WTC11 (cell line): ENCODE measurements around the gene DAG1. TPM values are rescaled to one million over a fixed set of nuclear protein-coding genes. Genes with fewer than 3 reads are reported as not detected.
A peak's percentile ranks its signal among the peaks of the same experiment; 100 is the strongest.

Experiments used
- ATAC-seq: fragments of 200-7000 bp; cut with Tn5 transposase; 2 replicates; pipeline ENCODE4 v1.10.0; 2021; ENCODE audit warnings: mild to moderate bottlenecking, moderate library complexity
- CTCF ChIA-PET: fragments of 300-600 bp; sonication (Branson Sonifier 250); formaldehyde crosslinking; loops from one replicate; lab custom pipeline; 2021; ENCODE audit warnings: antibody characterized with exemption; lab: Charles Lee
- POLR2A ChIA-PET: fragments of 350-600 bp; sonication (Branson Sonifier 250); formaldehyde crosslinking; loops from one replicate; lab custom pipeline; 2021; ENCODE audit warnings: antibody characterized with exemption; lab: Charles Lee
- DNase-seq: peaks from one replicate; pipeline ENCODE4 v3.0.0; 2021; ENCODE audit warnings: low spot score
- H3K27ac Mint-ChIP-seq: 2 replicates; pipeline ENCODE4 v1.8.0; 2021; ENCODE audit warnings: mixed read lengths
- H3K27me3 Mint-ChIP-seq: 2 replicates; pipeline ENCODE4 v1.8.0; 2021; ENCODE audit warnings: low read depth, mild to moderate bottlenecking, moderate library complexity, mixed read lengths
- H3K36me3 Mint-ChIP-seq: 2 replicates; pipeline ENCODE4 v1.8.0; 2021; ENCODE audit warnings: mixed read lengths
- H3K4me1 Mint-ChIP-seq: 2 replicates; pipeline ENCODE4 v1.8.0; 2022; ENCODE audit warnings: mixed read lengths
- H3K4me3 Mint-ChIP-seq: 2 replicates; pipeline ENCODE4 v1.8.0; 2021; ENCODE audit warnings: mild to moderate bottlenecking, moderate library complexity, mixed read lengths
- H3K9me3 Mint-ChIP-seq: 2 replicates; pipeline ENCODE4 v1.8.0; 2021; ENCODE audit warnings: mixed read lengths
- ERG ChIP-seq: fragments of 250-450 bp; sonication (Bioruptor Pico); IDR thresholded peaks from 2 replicates; pipeline ENCODE4 v1.8.0; 2021; ENCODE audit warnings: mild to moderate bottlenecking
- GRHL2 ChIP-seq: fragments of 250-450 bp; sonication (Bioruptor Pico); IDR thresholded peaks from 2 replicates; pipeline ENCODE4 v1.8.0; 2022; ENCODE audit warnings: mild to moderate bottlenecking, moderate library complexity; ENCODE audit not compliant: insufficient replicate concordance, severe bottlenecking
- KAT7 ChIP-seq: sonication (generic); formaldehyde crosslinking; IDR thresholded peaks from 2 replicates; pipeline ENCODE4 v1.8.1; 2023; ENCODE audit warnings: missing genetic modification reagents, mild to moderate bottlenecking, borderline replicate concordance
- MLX ChIP-seq: sonication (generic); formaldehyde crosslinking; IDR thresholded peaks from 2 replicates; pipeline ENCODE4 v1.8.1; 2023; ENCODE audit warnings: mild to moderate bottlenecking, missing genetic modification reagents, moderate library complexity
- MXD4 ChIP-seq: fragments of 250-450 bp; sonication (Bioruptor Pico); IDR thresholded peaks from 2 replicates; pipeline ENCODE4 v1.8.0; 2021; ENCODE audit warnings: mild to moderate bottlenecking, moderate library complexity, borderline replicate concordance
- NR2C2 ChIP-seq: sonication (generic); formaldehyde crosslinking; IDR thresholded peaks from 2 replicates; pipeline ENCODE4 v1.8.0; 2022; ENCODE audit warnings: mild to moderate bottlenecking, missing genetic modification reagents
- ZNF138 ChIP-seq: sonication (generic); formaldehyde crosslinking; conservative IDR thresholded peaks from 2 replicates; pipeline ENCODE4 v1.8.1; 2022; ENCODE audit warnings: mild to moderate bottlenecking, moderate library complexity, missing genetic modification reagents
- ZSCAN18 ChIP-seq: fragments of 250-450 bp; sonication (Bioruptor Pico); IDR thresholded peaks from 2 replicates; pipeline ENCODE4 v2.1.2; 2022; ENCODE audit warnings: mild to moderate bottlenecking, moderate library complexity
- total RNA-seq: library from RNA; stranded (reverse); gene quantifications from 3 replicates; pipeline ENCODE4 v1.2.3, GENCODE V29; 2021
- TF ChIP-seq, protein P1 (sequence below): sonication (generic); formaldehyde crosslinking; conservative IDR thresholded peaks from 2 replicates; pipeline ENCODE4 v1.8.1; 2023; ENCODE audit warnings: mild to moderate bottlenecking, low read depth, missing genetic modification reagents, moderate library complexity
- TF ChIP-seq, protein P2 (sequence below): sonication (generic); formaldehyde crosslinking; IDR thresholded peaks from 2 replicates; pipeline ENCODE4 v1.8.0; 2022; ENCODE audit warnings: mild to moderate bottlenecking, missing genetic modification reagents
- TF ChIP-seq, protein P3 (sequence below): sonication (generic); formaldehyde crosslinking; IDR thresholded peaks from 2 replicates; pipeline ENCODE4 v1.8.1; 2023; ENCODE audit warnings: mild to moderate bottlenecking, missing genetic modification reagents, borderline replicate concordance

The DAG1 gene
- total RNA-seq, 1 experiment from 2014 or later = 115 TPM

DNA sequence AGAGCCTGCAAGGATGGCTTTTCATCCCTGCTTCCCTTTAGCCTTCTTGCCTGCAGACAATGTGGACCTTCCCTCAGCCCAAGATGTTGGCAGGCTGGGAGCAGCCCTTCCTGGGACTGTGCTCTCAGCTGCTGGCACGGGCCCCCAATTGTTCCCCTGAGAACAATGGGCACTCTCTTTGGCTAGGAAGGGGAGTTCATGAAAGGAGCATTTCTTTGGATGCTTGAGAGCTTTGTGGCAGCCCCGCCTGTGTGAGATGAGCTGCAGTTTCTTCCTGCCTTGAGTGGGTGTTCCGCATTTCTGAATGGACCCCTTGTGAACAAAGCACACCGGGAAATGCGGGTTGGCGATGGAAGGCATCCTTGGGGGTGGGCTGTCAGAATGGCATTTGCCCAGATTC is 49.2 kb downstream of the DAG1 start:
- H3K9me3 Mint-ChIP-seq = no peaks in the 10 kb centered on the region
- CTCF ChIA-PET = interaction anchor here (1.9 kb wide), 1 partner anchor 21 kb away, joined by 8 read pairs; no protein-coding TSS in a partner anchor
- no peak for TF ChIP-seq MXD4 (CRISPR knock-in tag)
- TF ChIP-seq ERG = no peak
- TF ChIP-seq MLX (CRISPR knock-in tag) = no peak
- no peak for TF ChIP-seq ZSCAN18 (CRISPR knock-in tag)
- TF ChIP-seq, protein P1, sequence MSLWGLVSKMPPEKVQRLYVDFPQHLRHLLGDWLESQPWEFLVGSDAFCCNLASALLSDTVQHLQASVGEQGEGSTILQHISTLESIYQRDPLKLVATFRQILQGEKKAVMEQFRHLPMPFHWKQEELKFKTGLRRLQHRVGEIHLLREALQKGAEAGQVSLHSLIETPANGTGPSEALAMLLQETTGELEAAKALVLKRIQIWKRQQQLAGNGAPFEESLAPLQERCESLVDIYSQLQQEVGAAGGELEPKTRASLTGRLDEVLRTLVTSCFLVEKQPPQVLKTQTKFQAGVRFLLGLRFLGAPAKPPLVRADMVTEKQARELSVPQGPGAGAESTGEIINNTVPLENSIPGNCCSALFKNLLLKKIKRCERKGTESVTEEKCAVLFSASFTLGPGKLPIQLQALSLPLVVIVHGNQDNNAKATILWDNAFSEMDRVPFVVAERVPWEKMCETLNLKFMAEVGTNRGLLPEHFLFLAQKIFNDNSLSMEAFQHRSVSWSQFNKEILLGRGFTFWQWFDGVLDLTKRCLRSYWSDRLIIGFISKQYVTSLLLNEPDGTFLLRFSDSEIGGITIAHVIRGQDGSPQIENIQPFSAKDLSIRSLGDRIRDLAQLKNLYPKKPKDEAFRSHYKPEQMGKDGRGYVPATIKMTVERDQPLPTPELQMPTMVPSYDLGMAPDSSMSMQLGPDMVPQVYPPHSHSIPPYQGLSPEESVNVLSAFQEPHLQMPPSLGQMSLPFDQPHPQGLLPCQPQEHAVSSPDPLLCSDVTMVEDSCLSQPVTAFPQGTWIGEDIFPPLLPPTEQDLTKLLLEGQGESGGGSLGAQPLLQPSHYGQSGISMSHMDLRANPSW (CRISPR knock-in tag) = no peak
- TF ChIP-seq, protein P2, sequence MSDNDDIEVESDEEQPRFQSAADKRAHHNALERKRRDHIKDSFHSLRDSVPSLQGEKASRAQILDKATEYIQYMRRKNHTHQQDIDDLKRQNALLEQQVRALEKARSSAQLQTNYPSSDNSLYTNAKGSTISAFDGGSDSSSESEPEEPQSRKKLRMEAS = no peak
- TF ChIP-seq NR2C2 (CRISPR knock-in tag) = no peak
- TF ChIP-seq KAT7 (CRISPR knock-in tag) = no peak
- TF ChIP-seq, all 79 proteins: peak for 0
- peak overlapping the region; percentile 84 for H3K27ac Mint-ChIP-seq
- DNase-seq = no peak
- no peaks in the 10 kb centered on the region for H3K27me3 Mint-ChIP-seq
- 0 out of 2 replicates have a peak, but pooled peaks cover 6% of the 10 kb centered on the region for H3K4me1 Mint-ChIP-seq
- H3K36me3 Mint-ChIP-seq = peaks cover 38% of the 10 kb centered on the region
- ATAC-seq = no peak
- POLR2A ChIA-PET = no interaction called here
- H3K4me3 Mint-ChIP-seq = no peak overlapping the region

DNA sequence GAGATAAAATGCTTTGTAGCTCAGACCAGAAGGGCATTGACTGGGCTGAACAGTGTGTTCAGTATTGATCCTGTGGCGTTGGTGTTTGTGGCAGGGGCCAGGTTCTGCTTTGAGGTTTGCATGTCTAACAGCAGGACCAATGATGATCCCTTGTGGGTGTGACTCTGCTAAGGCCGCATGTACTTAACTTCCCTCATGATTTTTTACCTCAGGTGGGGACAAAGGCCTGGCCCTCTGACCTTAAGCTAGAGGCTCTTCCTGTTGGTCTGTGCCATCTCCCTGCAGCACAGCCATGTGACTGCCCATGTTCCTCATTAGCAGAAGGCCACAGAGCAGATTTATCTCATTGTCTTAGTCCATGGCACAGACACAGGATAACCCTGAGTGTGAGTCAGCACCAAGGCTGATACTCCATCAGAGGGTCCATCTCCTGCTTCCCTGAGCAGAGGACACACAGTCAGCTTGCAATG is 49.9 kb downstream of the DAG1 start:
- Mint-ChIP-seq H3K27me3 (no peaks in the 10 kb centered on the region), H3K4me3 (no peak overlapping the region), H3K27ac (peak overlapping the region; percentile 84), H3K9me3 (no peaks in the 10 kb centered on the region), H3K36me3 (peaks cover 39% of the 10 kb centered on the region), H3K4me1 (0 out of 2 replicates have a peak, but pooled peaks cover 6% of the 10 kb centered on the region)
- no peak for ATAC-seq
- POLR2A ChIA-PET = no interaction called here
- no peak for DNase-seq
- CTCF ChIA-PET = no interaction called here
- TF ChIP-seq, protein P3, sequence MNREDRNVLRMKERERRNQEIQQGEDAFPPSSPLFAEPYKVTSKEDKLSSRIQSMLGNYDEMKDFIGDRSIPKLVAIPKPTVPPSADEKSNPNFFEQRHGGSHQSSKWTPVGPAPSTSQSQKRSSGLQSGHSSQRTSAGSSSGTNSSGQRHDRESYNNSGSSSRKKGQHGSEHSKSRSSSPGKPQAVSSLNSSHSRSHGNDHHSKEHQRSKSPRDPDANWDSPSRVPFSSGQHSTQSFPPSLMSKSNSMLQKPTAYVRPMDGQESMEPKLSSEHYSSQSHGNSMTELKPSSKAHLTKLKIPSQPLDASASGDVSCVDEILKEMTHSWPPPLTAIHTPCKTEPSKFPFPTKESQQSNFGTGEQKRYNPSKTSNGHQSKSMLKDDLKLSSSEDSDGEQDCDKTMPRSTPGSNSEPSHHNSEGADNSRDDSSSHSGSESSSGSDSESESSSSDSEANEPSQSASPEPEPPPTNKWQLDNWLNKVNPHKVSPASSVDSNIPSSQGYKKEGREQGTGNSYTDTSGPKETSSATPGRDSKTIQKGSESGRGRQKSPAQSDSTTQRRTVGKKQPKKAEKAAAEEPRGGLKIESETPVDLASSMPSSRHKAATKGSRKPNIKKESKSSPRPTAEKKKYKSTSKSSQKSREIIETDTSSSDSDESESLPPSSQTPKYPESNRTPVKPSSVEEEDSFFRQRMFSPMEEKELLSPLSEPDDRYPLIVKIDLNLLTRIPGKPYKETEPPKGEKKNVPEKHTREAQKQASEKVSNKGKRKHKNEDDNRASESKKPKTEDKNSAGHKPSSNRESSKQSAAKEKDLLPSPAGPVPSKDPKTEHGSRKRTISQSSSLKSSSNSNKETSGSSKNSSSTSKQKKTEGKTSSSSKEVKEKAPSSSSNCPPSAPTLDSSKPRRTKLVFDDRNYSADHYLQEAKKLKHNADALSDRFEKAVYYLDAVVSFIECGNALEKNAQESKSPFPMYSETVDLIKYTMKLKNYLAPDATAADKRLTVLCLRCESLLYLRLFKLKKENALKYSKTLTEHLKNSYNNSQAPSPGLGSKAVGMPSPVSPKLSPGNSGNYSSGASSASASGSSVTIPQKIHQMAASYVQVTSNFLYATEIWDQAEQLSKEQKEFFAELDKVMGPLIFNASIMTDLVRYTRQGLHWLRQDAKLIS (CRISPR knock-in tag) = no peak
- TF ChIP-seq ZNF138 (CRISPR knock-in tag) = no peak
- TF ChIP-seq GRHL2 (CRISPR knock-in tag) = no peak
- TF ChIP-seq, all 79 proteins: peak for 0
